Progenitor cell of endocrine pancreas (in vitro differentiated cells): ENCODE results near the gene ANAPC10. TPM values are rescaled to one million over a fixed set of nuclear protein-coding genes. Genes with fewer than 3 reads are reported as not detected.

Experiments used
- DNase-seq: peaks from one replicate; pipeline ENCODE4 v3.0.0; 2021; ENCODE audit warnings: low spot score; ENCODE audit not compliant: unreplicated experiment
- H3K27ac Mint-ChIP-seq: 2 replicates; pipeline ENCODE4 v1.8.0; 2021; ENCODE audit warnings: mild to moderate bottlenecking, moderate library complexity, mixed read lengths
- H3K27me3 Mint-ChIP-seq: 2 replicates; pipeline ENCODE4 v1.8.0; 2021; ENCODE audit warnings: mixed read lengths
- H3K36me3 Mint-ChIP-seq: 2 replicates; pipeline ENCODE4 v1.8.0; 2022; ENCODE audit warnings: mixed read lengths; ENCODE audit not compliant: insufficient read depth
- H3K4me1 Mint-ChIP-seq: 2 replicates; pipeline ENCODE4 v1.8.0; 2021; ENCODE audit warnings: low read depth, mixed read lengths
- H3K4me3 Mint-ChIP-seq: 2 replicates; pipeline ENCODE4 v1.8.0; 2021; ENCODE audit warnings: low read depth, mild to moderate bottlenecking, moderate library complexity, mixed read lengths
- H3K9me3 Mint-ChIP-seq: 2 replicates; pipeline ENCODE4 v1.8.0; 2021; ENCODE audit warnings: low read depth, mixed read lengths
- CTCF ChIP-seq: fragments of 200-600 bp; sonication (generic); IDR thresholded peaks from one replicate; pipeline ENCODE4 v1.5.0; 2021; ENCODE audit warnings: antibody characterized with exemption, mild to moderate bottlenecking; ENCODE audit not compliant: unreplicated experiment
- total RNA-seq: library from RNA; stranded (reverse); gene quantifications from 2 replicates; pipeline ENCODE4 v1.2.1, GENCODE V29; 2021

The ANAPC10 gene
- total RNA-seq, 1 donor from 2014 or later, result 22.5 TPM

- Mint-ChIP-seq H3K9me3 (no peaks in the 10 kb centered on the region), H3K36me3 (peaks cover 7% of the 10 kb centered on the region), H3K4me3 (no peak overlapping the region), H3K4me1 (no peaks in the 10 kb centered on the region), H3K27me3 (no peaks in the 10 kb centered on the region), H3K27ac (no peak overlapping the region)
- no peak for DNase-seq
- TF ChIP-seq CTCF, result no peak
Observed at GRCh38 chr4:145047151-145047550, 50.8 kb downstream of the ANAPC10 start.

- Mint-ChIP-seq H3K4me1 (no peaks in the 10 kb centered on the region), H3K27me3 (no peaks in the 10 kb centered on the region), H3K4me3 (no peak overlapping the region), H3K36me3 (peaks cover 5% of the 10 kb centered on the region), H3K9me3 (no peaks in the 10 kb centered on the region), H3K27ac (no peak overlapping the region)
- DNase-seq, result no peak
- no peak for TF ChIP-seq CTCF
Observed at GRCh38 chr4:145045180-145045579, 52.8 kb downstream of the ANAPC10 start.

- peaks cover 2% of the 10 kb centered on the region for H3K36me3 Mint-ChIP-seq
- no peaks in the 10 kb centered on the region for H3K4me1 Mint-ChIP-seq
- DNase-seq, result no peak
- no peaks in the 10 kb centered on the region for H3K27me3 Mint-ChIP-seq
- H3K27ac Mint-ChIP-seq, result no peak overlapping the region
- no peaks in the 10 kb centered on the region for H3K9me3 Mint-ChIP-seq
- TF ChIP-seq CTCF, result no peak
- no peak overlapping the region for H3K4me3 Mint-ChIP-seq
Observed at GRCh38 chr4:145044341-145044740, 53.7 kb downstream of the ANAPC10 start.

- Mint-ChIP-seq H3K27me3 (no peaks in the 10 kb centered on the region), H3K4me3 (no peak overlapping the region), H3K27ac (no peak overlapping the region), H3K36me3 (peaks cover 2% of the 10 kb centered on the region), H3K9me3 (no peaks in the 10 kb centered on the region), H3K4me1 (no peaks in the 10 kb centered on the region)
- TF ChIP-seq CTCF, result no peak
- DNase-seq, result no peak
Observed at GRCh38 chr4:145043306-145043705, 54.7 kb downstream of the ANAPC10 start.

- H3K27ac Mint-ChIP-seq, result no peak overlapping the region
- peaks cover 2% of the 10 kb centered on the region for H3K36me3 Mint-ChIP-seq
- no peak for TF ChIP-seq CTCF
- DNase-seq, result no peak
- no peaks in the 10 kb centered on the region for H3K27me3 Mint-ChIP-seq
- H3K4me3 Mint-ChIP-seq, result no peak overlapping the region
- no peaks in the 10 kb centered on the region for H3K4me1 Mint-ChIP-seq
- H3K9me3 Mint-ChIP-seq, result no peaks in the 10 kb centered on the region
Observed at GRCh38 chr4:145042601-145043285, 55.3 kb downstream of the ANAPC10 start.
